NK-92 (cell line): ENCODE measurements around the gene APBA3.

Experiments
- DNase-seq: peaks from one replicate; lab custom pipeline; 2025; ENCODE audit not compliant: unreplicated experiment; lab: John Stamatoyannopoulos, UW

The APBA3 gene

GRCh38 chr19:3788996-3789778 lies 27.7 kb upstream of the APBA3 start:
- no peak for DNase-seq

- no peak for DNase-seq
These were observed 24.7 kb upstream of the APBA3 start, which contains the start of gene MATK for GRCh38 chr19:3785938-3786824. Gene MATK, minus strand, starts transcription at chr19:3786381. Its CDS starts 1,246 bp downstream, at chr19:3785135.

- no peak for DNase-seq
These were observed 24.0 kb upstream of the APBA3 start for GRCh38 chr19:3785451-3785937.

- no peak for DNase-seq
These were observed 23.3 kb upstream of the APBA3 start for GRCh38 chr19:3784607-3785450.

GRCh38 chr19:3783660-3784584 lies 22.4 kb upstream of the APBA3 start:
- DNase-seq: no peak

- DNase-seq: no peak
These were observed 21.4 kb upstream of the APBA3 start for GRCh38 chr19:3782903-3783302.

- no peak for DNase-seq
These were observed 20.8 kb upstream of the APBA3 start for GRCh38 chr19:3782330-3782729.

- no peak for DNase-seq
These were observed 20.1 kb upstream of the APBA3 start for GRCh38 chr19:3781603-3782002.

- no peak for DNase-seq
These were observed 19.4 kb upstream of the APBA3 start for GRCh38 chr19:3780786-3781304.

- DNase-seq: no peak
These were observed 17.6 kb upstream of the APBA3 start for GRCh38 chr19:3778899-3779723.

- no peak for DNase-seq
These were observed 16.8 kb upstream of the APBA3 start for GRCh38 chr19:3778104-3778867.

GRCh38 chr19:3776479-3777040 lies 15.1 kb upstream of the APBA3 start:
- no peak for DNase-seq

GRCh38 chr19:3775831-3776230 lies 14.3 kb upstream of the APBA3 start:
- DNase-seq: no peak

- DNase-seq: no peak
These were observed 13.9 kb upstream of the APBA3 start for GRCh38 chr19:3775374-3775711.

- no peak for DNase-seq
These were observed 13.3 kb upstream of the APBA3 start for GRCh38 chr19:3774621-3775373.

- no peak for DNase-seq
These were observed 12.5 kb upstream of the APBA3 start for GRCh38 chr19:3773814-3774515.
